GM19438 (cell line): ENCODE measurements around the gene SREK1IP1.

Source experiments
- ATAC-seq: cut with Tn5 transposase; IDR thresholded peaks from one replicate; pipeline ENCODE4 v1.9.1; 2021; ENCODE audit warnings: low read depth; ENCODE audit not compliant: unreplicated experiment

The SREK1IP1 gene

GRCh38 chr5:64688965-64689364, 79.5 kb downstream of the SREK1IP1 start:
- ATAC-seq, result no peak

- no peak for ATAC-seq
These were observed 80.1 kb downstream of the SREK1IP1 start for GRCh38 chr5:64688391-64688790.

GRCh38 chr5:64685866-64686265, 82.6 kb downstream of the SREK1IP1 start:
- no peak for ATAC-seq

- no peak for ATAC-seq
These were observed 85.9 kb downstream of the SREK1IP1 start for GRCh38 chr5:64682608-64683007.

GRCh38 chr5:64680289-64680688, 88.2 kb downstream of the SREK1IP1 start:
- ATAC-seq, result no peak

GRCh38 chr5:64678374-64678773, 90.1 kb downstream of the SREK1IP1 start:
- no peak for ATAC-seq

GRCh38 chr5:64671678-64672077, 96.8 kb downstream of the SREK1IP1 start:
- ATAC-seq, result no peak

GRCh38 chr5:64670277-64670676, 98.2 kb downstream of the SREK1IP1 start:
- no peak for ATAC-seq
